Upper lobe of left lung (tissue), 6 donors: ENCODE results near the gene CA6. TPM values are rescaled to one million over a fixed set of nuclear protein-coding genes. Genes with fewer than 3 reads are reported as not detected.

Experiments used
- ATAC-seq, 2 donors: fragments of 200-7000 bp; cut with Tn5 transposase; one replicate each; pipeline ENCODE4 v1.9.1; 2022; ENCODE audit warnings: mild to moderate bottlenecking in 2 of 2, moderate library complexity in 2 of 2; ENCODE audit not compliant: low FRiP score in 2 of 2
- DNase-seq, 2 donors: peaks; one replicate each; pipeline ENCODE4 v3.0.0-alpha.2; 2019 to 2020
- H3K27ac ChIP-seq, 4 donors: fragments of 200-600 bp; sonication (generic); one replicate each; pipeline ENCODE4 v1.5.1; 2016 to 2019
- H3K27me3 ChIP-seq, 4 donors: fragments of 200-600 bp; sonication (generic); one replicate each; pipeline ENCODE4 v1.5.1; 2017 to 2019
- H3K36me3 ChIP-seq, 4 donors: fragments of 200-600 bp; sonication (generic); one replicate each; pipeline ENCODE4 v1.5.1; 2016 to 2019
- H3K4me1 ChIP-seq, 4 donors: fragments of 200-600 bp; sonication (generic); one replicate each; pipeline ENCODE4 v1.5.1; 2018 to 2019
- H3K4me3 ChIP-seq, 4 donors: fragments of 200-600 bp; sonication (generic); one replicate each; pipeline ENCODE4 v1.5.1; 2017 to 2019; ENCODE audit warnings: mild to moderate bottlenecking in 2 of 4, moderate library complexity in 1 of 4
- H3K9me3 ChIP-seq, 4 donors: fragments of 200-600 bp; sonication (generic); one replicate each; pipeline ENCODE4 v1.5.1; 2018 to 2019
- CTCF ChIP-seq, 6 experiments: fragments of 450-650 bp in 4 of 6; fragments of 200-600 bp in 2 of 6; sonication (generic) in 2 of 6; IDR thresholded peaks; one replicate each; pipeline ENCODE4 v1.5.1; 2016 to 2019; ENCODE audit warnings: antibody characterized with exemption in 6 of 6
- EP300 ChIP-seq, 4 donors: sonication (generic); formaldehyde crosslinking; IDR thresholded peaks; one replicate each; pipeline ENCODE4 v1.5.1; 2017; ENCODE audit warnings: antibody characterized with exemption in 4 of 4, control low read depth in 2 of 4
- POLR2A ChIP-seq, 4 donors: fragments of 450-650 bp; IDR thresholded peaks; one replicate each; pipeline ENCODE4 v1.5.1; 2016 to 2017; ENCODE audit warnings: antibody characterized with exemption in 4 of 4, mild to moderate bottlenecking in 2 of 4
- POLR2AphosphoS5 ChIP-seq, 2 donors: sonication (generic); formaldehyde crosslinking; IDR thresholded peaks; one replicate each; pipeline ENCODE4 v1.5.1; 2017; ENCODE audit warnings: antibody characterized with exemption in 2 of 2
- WGBS, 2 donors: methylation state at CpG; one replicate each; pipeline ENCODE4 v1.1.5; 2017 to 2018; 5-methylcytosine and 5-hydroxymethylcytosine counted together
- total RNA-seq, 6 donors: library from RNA; depleted of rRNA in 4 of 6; stranded (reverse); fragments of >200 nt in 4 of 6; gene quantifications; one replicate each; pipeline versions ENCODE4 v1.1.0 to v1.2.1, GENCODE V29; 2016 to 2021
- donor health status: DM: no; HTN: no; CAD: no; lungs with moderate emphysema.
- donor health status: DM: no; HTN: yes; CAD: no; lungs with severe emphysema.

The CA6 gene
- total RNA-seq, 6 donors from 2014 or later: not detected

- H3K36me3 ChIP-seq: no peaks in the 10 kb centered on the region
- peaks cover 0 to 7% (median 3%) of the 10 kb centered on the region in 4 donors for H3K4me1 ChIP-seq
- no peaks in the 10 kb centered on the region for H3K9me3 ChIP-seq
- TF ChIP-seq POLR2A (IDR thresholded peaks at IDR 0.05) (no peak), POLR2AphosphoS5 (IDR thresholded peaks at IDR 0.05) (no peak), CTCF (IDR thresholded peaks at IDR 0.05) (no peak), EP300 (IDR thresholded peaks at IDR 0.05) (no peak)
- ATAC-seq (no peak), DNase-seq (no peak)
- no peak overlapping the region for H3K4me3 ChIP-seq
- H3K27me3 ChIP-seq: no peaks in the 10 kb centered on the region
- WGBS, 2 donors: 75 to 76% methylated on average over 11 of the region's 11 CpGs
- H3K27ac ChIP-seq: no peak overlapping the region
Observed at GRCh38 chr1:9004031-9004699, 58.5 kb downstream of the CA6 start.

- Histone ChIP-seq H3K36me3 (no peaks in the 10 kb centered on the region), H3K4me1 (peaks cover 0 to 7% (median 3%) of the 10 kb centered on the region in 4 donors), H3K27ac (no peak overlapping the region), H3K27me3 (no peaks in the 10 kb centered on the region), H3K4me3 (no peak overlapping the region), H3K9me3 (no peaks in the 10 kb centered on the region)
- TF ChIP-seq CTCF (IDR thresholded peaks at IDR 0.05) (peak; percentile 84 to 95 (median 88)), POLR2A (IDR thresholded peaks at IDR 0.05) (no peak)
- ATAC-seq (peak; percentile 77 to 93), DNase-seq (peak; percentile 88 to 91)
- WGBS, 2 donors: 41 to 55% methylated on average over 10 to 22 of the region's 22 CpGs
Observed at GRCh38 chr1:9004700-9005394, 59.2 kb downstream of the CA6 start.

- Histone ChIP-seq H3K36me3 (no peaks in the 10 kb centered on the region), H3K27me3 (no peaks in the 10 kb centered on the region), H3K9me3 (no peaks in the 10 kb centered on the region), H3K27ac (no peak overlapping the region), H3K4me3 (no peak overlapping the region), H3K4me1 (peaks cover 0 to 7% (median 5%) of the 10 kb centered on the region in 4 donors)
- no peak for DNase-seq
- no peak for ATAC-seq
- TF ChIP-seq POLR2A (IDR thresholded peaks at IDR 0.05) (no peak), CTCF (IDR thresholded peaks at IDR 0.05) (no peak), EP300 (IDR thresholded peaks at IDR 0.05) (no peak), POLR2AphosphoS5 (IDR thresholded peaks at IDR 0.05) (no peak)
- 57 to 63% methylated on average over 8 of the region's 8 CpGs for WGBS, 2 donors
Observed at GRCh38 chr1:9005395-9005708, 59.7 kb downstream of the CA6 start.

- Histone ChIP-seq H3K9me3 (no peaks in the 10 kb centered on the region), H3K4me1 (peaks cover 0 to 14% (median 7%) of the 10 kb centered on the region in 4 donors), H3K36me3 (no peaks in the 10 kb centered on the region), H3K27me3 (no peaks in the 10 kb centered on the region), H3K4me3 (no peak overlapping the region), H3K27ac (no peak overlapping the region)
- peak in 1 of 2 donors; percentile 59 for DNase-seq
- 91 to 97% methylated on average over 17 to 18 of the region's 19 CpGs for whole genome bisulfite sequencing, 2 donors
- TF ChIP-seq POLR2AphosphoS5 (IDR thresholded peaks at IDR 0.05) (no peak), CTCF (IDR thresholded peaks at IDR 0.05) (no peak), POLR2A (IDR thresholded peaks at IDR 0.05) (no peak), EP300 (IDR thresholded peaks at IDR 0.05) (no peak)
- ATAC-seq: no peak
Observed at GRCh38 chr1:9006956-9007615, 61.4 kb downstream of the CA6 start.
